MM.1S (cell line): ENCODE results near the gene NFAM1.

Experiments used
- DNase-seq: peaks from one replicate; pipeline ENCODE4 v3.0.0-alpha.2; 2015
- H2AFZ ChIP-seq: fragments of 300-600 bp; sonication (generic); 2 replicates; pipeline ENCODE4 v1.6.0; 2016; ENCODE audit warnings: antibody characterized with exemption, low read length
- H3F3A ChIP-seq: fragments of 300-600 bp; sonication (generic); 2 replicates; pipeline ENCODE4 v1.6.1; 2016; ENCODE audit warnings: mild to moderate bottlenecking, antibody characterized with exemption, low read length, moderate library complexity, mixed read lengths; ENCODE audit not compliant: insufficient read depth
- H3K27ac ChIP-seq: fragments of 300-600 bp; sonication (generic); 2 replicates; pipeline ENCODE4 v1.5.1; 2016; ENCODE audit warnings: mild to moderate bottlenecking, low read length
- H3K27me3 ChIP-seq: fragments of 300-600 bp; sonication (generic); replicated peaks from 2 replicates; pipeline ENCODE4 v1.6.0; 2016; ENCODE audit warnings: low read length; ENCODE audit not compliant: insufficient read depth
- H3K36me3 ChIP-seq: fragments of 300-600 bp; sonication (generic); replicated peaks from 2 replicates; pipeline ENCODE4 v1.6.1; 2016; ENCODE audit warnings: mild to moderate bottlenecking, low read length, mixed read lengths; ENCODE audit not compliant: insufficient read depth
- H3K4me1 ChIP-seq: fragments of 300-600 bp; sonication (generic); 2 replicates; pipeline ENCODE4 v1.6.1; 2016; ENCODE audit warnings: low read length, mixed read lengths
- H3K4me2 ChIP-seq: fragments of 300-600 bp; sonication (generic); 2 replicates; pipeline ENCODE4 v1.6.0; 2016; ENCODE audit warnings: low read depth, low read length
- H3K4me3 ChIP-seq: fragments of 300-600 bp; sonication (generic); 2 replicates; pipeline ENCODE4 v1.5.1; 2016; ENCODE audit warnings: low read length, mixed read lengths
- H3K79me2 ChIP-seq: fragments of 300-600 bp; sonication (generic); 2 replicates; pipeline ENCODE4 v1.6.1; 2016; ENCODE audit warnings: mixed run types, low read length, mixed read lengths
- H3K9ac ChIP-seq: fragments of 300-600 bp; sonication (generic); 2 replicates; pipeline ENCODE4 v1.6.1; 2016; ENCODE audit warnings: low read length, mixed read lengths
- H3K9me2 ChIP-seq: fragments of 300-600 bp; sonication (generic); replicated peaks from 2 replicates; pipeline ENCODE4 v1.6.1; 2016; ENCODE audit warnings: mild to moderate bottlenecking, low read length, mixed read lengths; ENCODE audit not compliant: insufficient read depth
- H3K9me3 ChIP-seq: fragments of 300-600 bp; sonication (generic); replicated peaks from 2 replicates; pipeline ENCODE4 v1.6.1; 2016; ENCODE audit warnings: mild to moderate bottlenecking, low read length, mixed read lengths; ENCODE audit not compliant: insufficient read depth
- H4K20me1 ChIP-seq: fragments of 300-600 bp; sonication (generic); 2 replicates; pipeline ENCODE4 v1.6.1; 2016; ENCODE audit warnings: mild to moderate bottlenecking, low read length, moderate library complexity, mixed read lengths; ENCODE audit not compliant: insufficient read depth
- EZH2 ChIP-seq: fragments of 300-600 bp; sonication (generic); optimal IDR thresholded peaks from 2 replicates; pipeline ENCODE3; 2017; ENCODE audit warnings: low read depth, mild to moderate bottlenecking, antibody characterized with exemption, low read length, mixed read lengths
- EZH2phosphoT487 ChIP-seq: fragments of 300-600 bp; sonication (generic); IDR thresholded peaks from 2 replicates; pipeline ENCODE4 v1.6.1; 2018; ENCODE audit warnings: antibody characterized with exemption, low read length
- TF ChIP-seq, protein P1 (sequence below): fragments of 300-600 bp; sonication (generic); IDR thresholded peaks from 2 replicates; pipeline ENCODE4 v1.5.1; 2016; ENCODE audit warnings: antibody characterized with exemption, low read length, mixed read lengths

NFAM1 gene

GRCh38 chr22:42433754-42434682 lies 1.8 kb upstream of the NFAM1 start:
- H2AFZ ChIP-seq: no peak overlapping the region
- H3K9me3 ChIP-seq: no peaks in the 10 kb centered on the region
- H3K4me1 ChIP-seq: no peaks in the 10 kb centered on the region
- peaks cover 63% of the 10 kb centered on the region for H3K27me3 ChIP-seq
- no peaks in the 10 kb centered on the region for H3K9me2 ChIP-seq
- H3K36me3 ChIP-seq: no peaks in the 10 kb centered on the region
- no peak overlapping the region for H3K9ac ChIP-seq
- no peaks in the 10 kb centered on the region for H3K79me2 ChIP-seq
- no peak overlapping the region for H3K4me3 ChIP-seq
- TF ChIP-seq, protein P1, sequence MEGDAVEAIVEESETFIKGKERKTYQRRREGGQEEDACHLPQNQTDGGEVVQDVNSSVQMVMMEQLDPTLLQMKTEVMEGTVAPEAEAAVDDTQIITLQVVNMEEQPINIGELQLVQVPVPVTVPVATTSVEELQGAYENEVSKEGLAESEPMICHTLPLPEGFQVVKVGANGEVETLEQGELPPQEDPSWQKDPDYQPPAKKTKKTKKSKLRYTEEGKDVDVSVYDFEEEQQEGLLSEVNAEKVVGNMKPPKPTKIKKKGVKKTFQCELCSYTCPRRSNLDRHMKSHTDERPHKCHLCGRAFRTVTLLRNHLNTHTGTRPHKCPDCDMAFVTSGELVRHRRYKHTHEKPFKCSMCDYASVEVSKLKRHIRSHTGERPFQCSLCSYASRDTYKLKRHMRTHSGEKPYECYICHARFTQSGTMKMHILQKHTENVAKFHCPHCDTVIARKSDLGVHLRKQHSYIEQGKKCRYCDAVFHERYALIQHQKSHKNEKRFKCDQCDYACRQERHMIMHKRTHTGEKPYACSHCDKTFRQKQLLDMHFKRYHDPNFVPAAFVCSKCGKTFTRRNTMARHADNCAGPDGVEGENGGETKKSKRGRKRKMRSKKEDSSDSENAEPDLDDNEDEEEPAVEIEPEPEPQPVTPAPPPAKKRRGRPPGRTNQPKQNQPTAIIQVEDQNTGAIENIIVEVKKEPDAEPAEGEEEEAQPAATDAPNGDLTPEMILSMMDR: no peak
- TF ChIP-seq EZH2phosphoT487: no peak
- TF ChIP-seq EZH2: no peak
- H4K20me1 ChIP-seq: no peaks in the 10 kb centered on the region
- no peak overlapping the region for H3K4me2 ChIP-seq
- DNase-seq: no peak
- H3F3A ChIP-seq: peaks cover 8% of the 10 kb centered on the region; the same call in 1 of the 2 replicates
- no peak overlapping the region for H3K27ac ChIP-seq

- no peaks in the 10 kb centered on the region for H3K36me3 ChIP-seq
- no peak for TF ChIP-seq EZH2
- TF ChIP-seq, protein P1: no peak
- no peak for TF ChIP-seq EZH2phosphoT487
- H3K9ac ChIP-seq: no peak overlapping the region
- no peak overlapping the region for H3K4me2 ChIP-seq
- no peaks in the 10 kb centered on the region for H4K20me1 ChIP-seq
- DNase-seq: no peak
- H3K9me3 ChIP-seq: no peaks in the 10 kb centered on the region
- no peaks in the 10 kb centered on the region for H3K4me1 ChIP-seq
- peaks cover 3% of the 10 kb centered on the region; the same call in 1 of the 2 replicates for H3F3A ChIP-seq
- H2AFZ ChIP-seq: no peak overlapping the region
- no peak overlapping the region for H3K27ac ChIP-seq
- no peaks in the 10 kb centered on the region for H3K9me2 ChIP-seq
- no peak overlapping the region for H3K4me3 ChIP-seq
- H3K79me2 ChIP-seq: no peaks in the 10 kb centered on the region
- H3K27me3 ChIP-seq: peaks cover 75% of the 10 kb centered on the region
Observed at GRCh38 chr22:42432818-42433217, 615 bp upstream of the NFAM1 start.

- TF ChIP-seq EZH2 (no peak), EZH2phosphoT487 (no peak)
- TF ChIP-seq, protein P1: no peak
- Histone ChIP-seq H2AFZ (no peak overlapping the region), H3K27me3 (peaks cover 87% of the 10 kb centered on the region), H3K9me3 (no peaks in the 10 kb centered on the region), H3K9me2 (no peaks in the 10 kb centered on the region), H3K79me2 (no peaks in the 10 kb centered on the region), H3K4me2 (no peak overlapping the region), H3K27ac (no peak overlapping the region), H3K4me3 (no peak overlapping the region), H3K36me3 (no peaks in the 10 kb centered on the region), H3F3A (no peaks in the 10 kb centered on the region), H4K20me1 (no peaks in the 10 kb centered on the region), H3K4me1 (no peaks in the 10 kb centered on the region), H3K9ac (no peak overlapping the region)
- DNase-seq: no peak
Observed at GRCh38 chr22:42431401-42432019, 693 bp downstream of the NFAM1 start.
